Astrocyte of the cerebellum (primary cell): ENCODE data around the gene LNX1.

Experiments
- DNase-seq: peaks from one replicate; pipeline ENCODE4 v3.0.0-alpha.2; 2011; ENCODE audit warnings: low read depth
- H3K4me3 ChIP-seq: 2 replicates; pipeline ENCODE4 v1.5.1; 2011; ENCODE audit warnings: mild to moderate bottlenecking, low read depth, low read length, moderate library complexity
- CTCF ChIP-seq: IDR thresholded peaks from 2 replicates; pipeline ENCODE4 v1.5.1; 2012; ENCODE audit warnings: low read length, low read depth, moderate library complexity, mild to moderate bottlenecking; ENCODE audit errors: missing control alignments
- in situ Hi-C: cut with HindIII; loops from 2 replicates; pipeline ENCODE4 v1.10.0; 2017; ENCODE audit warnings: low sequenced_read_pairs

LNX1 gene

GRCh38 chr4:53518807-53519206 is 72.5 kb downstream of the LNX1 start:
- no peak for DNase-seq
- H3K4me3 ChIP-seq, result no peak overlapping the region
- TF ChIP-seq CTCF, result no peak
- in situ Hi-C loops, result no loop called here

- H3K4me3 ChIP-seq, result no peak overlapping the region
- no peak for TF ChIP-seq CTCF
- in situ Hi-C loops, result no loop called here
- DNase-seq, result no peak
Measured at GRCh38 chr4:53515076-53515475, 76.2 kb downstream of the LNX1 start.

GRCh38 chr4:53514509-53514908 is 76.8 kb downstream of the LNX1 start:
- no peak for DNase-seq
- in situ Hi-C loops, result no loop called here
- H3K4me3 ChIP-seq, result no peak overlapping the region
- TF ChIP-seq CTCF, result no peak

GRCh38 chr4:53512608-53513007 is 78.7 kb downstream of the LNX1 start:
- no peak for DNase-seq
- in situ Hi-C loops, result no loop called here
- H3K4me3 ChIP-seq, result no peak overlapping the region
- no peak for TF ChIP-seq CTCF

GRCh38 chr4:53511014-53511413 is 80.3 kb downstream of the LNX1 start:
- no peak overlapping the region for H3K4me3 ChIP-seq
- DNase-seq, result no peak
- TF ChIP-seq CTCF, result no peak
- in situ Hi-C loops, result no loop called here

GRCh38 chr4:53510321-53510720 is 81.0 kb downstream of the LNX1 start:
- TF ChIP-seq CTCF, result no peak

GRCh38 chr4:53508446-53508845 is 82.8 kb downstream of the LNX1 start:
- in situ Hi-C loops, result no loop called here
- H3K4me3 ChIP-seq, result no peak overlapping the region
- peak; percentile 59 for DNase-seq
- TF ChIP-seq CTCF, result peak; percentile 18

More at GRCh38 chr4:53510321-53510720, 81.0 kb downstream of the LNX1 start:
- DNase-seq, result no peak
- in situ Hi-C loops, result no loop called here
- no peak overlapping the region for H3K4me3 ChIP-seq
